ENCODE measurements around the gene TPSG1.

- TF ChIP-seq, protein P1, sequence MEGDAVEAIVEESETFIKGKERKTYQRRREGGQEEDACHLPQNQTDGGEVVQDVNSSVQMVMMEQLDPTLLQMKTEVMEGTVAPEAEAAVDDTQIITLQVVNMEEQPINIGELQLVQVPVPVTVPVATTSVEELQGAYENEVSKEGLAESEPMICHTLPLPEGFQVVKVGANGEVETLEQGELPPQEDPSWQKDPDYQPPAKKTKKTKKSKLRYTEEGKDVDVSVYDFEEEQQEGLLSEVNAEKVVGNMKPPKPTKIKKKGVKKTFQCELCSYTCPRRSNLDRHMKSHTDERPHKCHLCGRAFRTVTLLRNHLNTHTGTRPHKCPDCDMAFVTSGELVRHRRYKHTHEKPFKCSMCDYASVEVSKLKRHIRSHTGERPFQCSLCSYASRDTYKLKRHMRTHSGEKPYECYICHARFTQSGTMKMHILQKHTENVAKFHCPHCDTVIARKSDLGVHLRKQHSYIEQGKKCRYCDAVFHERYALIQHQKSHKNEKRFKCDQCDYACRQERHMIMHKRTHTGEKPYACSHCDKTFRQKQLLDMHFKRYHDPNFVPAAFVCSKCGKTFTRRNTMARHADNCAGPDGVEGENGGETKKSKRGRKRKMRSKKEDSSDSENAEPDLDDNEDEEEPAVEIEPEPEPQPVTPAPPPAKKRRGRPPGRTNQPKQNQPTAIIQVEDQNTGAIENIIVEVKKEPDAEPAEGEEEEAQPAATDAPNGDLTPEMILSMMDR (IDR thresholded peaks at IDR 0.05; ENCODE audit: borderline replicate concordance, extremely low read depth, low read length, poor library complexity, severe bottlenecking) = no peak
- no peak for TF ChIP-seq EZH2 (IDR thresholded peaks at IDR 0.05; ENCODE audit: borderline replicate concordance, low read depth, low read length, severe bottlenecking)
Observed at GRCh38 chr16:1225051-1225451, at the start of gene TPSG1.
